ENCODE measurements around the gene ZNF358. TPM values are rescaled to one million over a fixed set of nuclear protein-coding genes. Genes with fewer than 3 reads are reported as not detected.

The ZNF358 gene
- total RNA-seq, 4 donors from 2014 or later: 19.1 to 69.1 (median 33.8) TPM

DNA sequence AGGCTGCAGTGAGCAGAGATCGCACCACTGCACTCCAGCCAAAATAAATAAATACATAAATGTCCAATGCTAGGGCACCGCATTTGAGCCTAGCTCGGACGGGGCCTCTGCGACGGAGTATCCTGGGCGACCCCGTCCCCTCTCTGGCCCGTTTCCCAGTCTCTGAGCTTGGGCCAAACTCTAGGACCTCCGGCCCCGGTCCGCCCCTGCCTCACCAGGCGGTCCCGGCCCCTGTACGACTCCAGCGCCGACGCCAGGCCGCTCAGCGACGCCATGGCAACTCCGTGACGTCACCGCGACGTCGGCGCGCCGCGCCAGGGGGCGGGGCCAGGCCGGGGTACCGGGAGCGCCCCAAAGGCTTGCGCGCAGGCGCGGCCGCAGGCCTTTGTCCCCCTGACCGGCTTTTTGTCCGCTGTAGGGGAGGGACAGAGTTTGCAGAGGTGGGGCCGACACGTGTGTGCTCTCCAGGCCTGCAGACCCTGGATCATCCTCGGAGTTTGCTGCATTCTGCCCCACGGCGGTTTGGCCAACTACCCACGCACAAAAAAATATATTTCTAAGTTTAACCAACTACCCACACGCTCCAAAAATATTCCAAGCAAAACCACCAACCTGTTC, 27.1 kb upstream of the ZNF358 start, which contains the start of gene PEX11G:
TSS of gene PEX11G (minus strand) at position 300 of the 618 bp plus-strand sequence. CDS start at position 275, 25 bp downstream.
- no peaks in the 10 kb centered on the region for H3K36me3 ChIP-seq
- intact Hi-C loops (cut with DNase I; ENCODE audit: low total_unique reads): no loop called here
- peak within 1 kb of the TSS; percentile 58 to 60 for H3K4me3 ChIP-seq
- TF ChIP-seq POLR2A (IDR thresholded peaks at IDR 0.05): peak; percentile 45 to 88
- TF ChIP-seq, protein P1, sequence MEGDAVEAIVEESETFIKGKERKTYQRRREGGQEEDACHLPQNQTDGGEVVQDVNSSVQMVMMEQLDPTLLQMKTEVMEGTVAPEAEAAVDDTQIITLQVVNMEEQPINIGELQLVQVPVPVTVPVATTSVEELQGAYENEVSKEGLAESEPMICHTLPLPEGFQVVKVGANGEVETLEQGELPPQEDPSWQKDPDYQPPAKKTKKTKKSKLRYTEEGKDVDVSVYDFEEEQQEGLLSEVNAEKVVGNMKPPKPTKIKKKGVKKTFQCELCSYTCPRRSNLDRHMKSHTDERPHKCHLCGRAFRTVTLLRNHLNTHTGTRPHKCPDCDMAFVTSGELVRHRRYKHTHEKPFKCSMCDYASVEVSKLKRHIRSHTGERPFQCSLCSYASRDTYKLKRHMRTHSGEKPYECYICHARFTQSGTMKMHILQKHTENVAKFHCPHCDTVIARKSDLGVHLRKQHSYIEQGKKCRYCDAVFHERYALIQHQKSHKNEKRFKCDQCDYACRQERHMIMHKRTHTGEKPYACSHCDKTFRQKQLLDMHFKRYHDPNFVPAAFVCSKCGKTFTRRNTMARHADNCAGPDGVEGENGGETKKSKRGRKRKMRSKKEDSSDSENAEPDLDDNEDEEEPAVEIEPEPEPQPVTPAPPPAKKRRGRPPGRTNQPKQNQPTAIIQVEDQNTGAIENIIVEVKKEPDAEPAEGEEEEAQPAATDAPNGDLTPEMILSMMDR (IDR thresholded peaks at IDR 0.05): peak in 2 of 4 experiments; percentile 25 to 39
- H3K27me3 ChIP-seq: no peaks in the 10 kb centered on the region
- peak within 1 kb of the TSS; percentile 83 to 86 for H3K27ac ChIP-seq
- no peaks in the 10 kb centered on the region for H3K4me1 ChIP-seq
- DNase-seq: peak; percentile 87 to 94
- no peaks in the 10 kb centered on the region for H3K9me3 ChIP-seq

DNA sequence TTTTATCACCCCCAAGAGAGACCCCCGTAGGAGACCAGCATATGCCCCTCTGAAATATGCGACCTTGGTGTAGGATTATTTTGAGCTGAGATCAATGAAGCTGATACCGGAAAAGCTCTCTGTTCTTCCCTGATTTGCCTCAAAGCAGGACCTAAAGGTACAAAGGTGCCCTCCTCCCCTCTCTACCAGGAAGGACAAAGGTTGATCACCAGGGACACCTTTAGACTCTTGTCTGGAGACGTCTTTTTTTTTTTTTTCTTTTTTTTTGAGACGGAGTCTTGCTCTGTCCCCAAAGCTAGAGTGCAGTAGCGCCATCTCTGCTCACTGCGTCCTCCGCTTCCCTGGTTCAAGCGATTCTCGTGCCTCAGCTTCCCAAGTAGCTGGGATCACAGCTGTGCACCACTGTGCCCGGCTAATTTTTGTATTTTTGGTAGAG, 26.3 kb upstream of the ZNF358 start:
- no peak overlapping the region for H3K27ac ChIP-seq
- DNase-seq: no peak
- intact Hi-C loops (cut with DNase I; ENCODE audit: low total_unique reads): no loop called here
- TF ChIP-seq, protein P1 (IDR thresholded peaks at IDR 0.05): no peak
- TF ChIP-seq POLR2A (IDR thresholded peaks at IDR 0.05): no peak
- H3K27me3 ChIP-seq: no peaks in the 10 kb centered on the region
- no peaks in the 10 kb centered on the region for H3K9me3 ChIP-seq
- H3K4me3 ChIP-seq: peak overlapping the region in 1 of 2 donors; percentile 60
- H3K4me1 ChIP-seq: no peaks in the 10 kb centered on the region
- H3K36me3 ChIP-seq: no peaks in the 10 kb centered on the region

DNA sequence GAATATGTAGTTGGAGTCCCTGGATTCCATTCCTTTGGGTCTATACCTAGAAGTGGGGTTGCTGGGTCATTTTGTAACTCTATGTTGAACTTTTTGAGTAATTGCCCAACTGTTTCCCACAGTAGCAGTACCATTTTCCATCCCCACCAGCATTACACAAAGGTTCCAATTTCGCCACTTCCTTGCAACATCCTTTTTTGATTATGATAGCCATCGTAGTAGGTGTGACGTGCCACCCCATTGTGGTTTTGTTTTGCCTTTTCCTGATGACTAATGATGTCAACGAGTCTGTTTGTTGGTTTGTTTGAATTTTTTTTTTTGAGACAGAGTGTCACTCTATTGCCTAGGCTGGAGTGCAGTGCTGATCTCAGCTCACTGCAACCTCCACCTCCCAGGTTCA, 23.8 kb upstream of the ZNF358 start:
- Histone ChIP-seq H3K9me3 (no peaks in the 10 kb centered on the region), H3K27me3 (no peaks in the 10 kb centered on the region), H3K36me3 (no peaks in the 10 kb centered on the region), H3K4me1 (no peaks in the 10 kb centered on the region), H3K27ac (no peak overlapping the region), H3K4me3 (no peak overlapping the region)
- DNase-seq: no peak
- TF ChIP-seq, protein P1 (IDR thresholded peaks at IDR 0.05): no peak
- no peak for TF ChIP-seq POLR2A (IDR thresholded peaks at IDR 0.05)
- intact Hi-C loops (cut with DNase I; ENCODE audit: low total_unique reads): no loop called here

DNA sequence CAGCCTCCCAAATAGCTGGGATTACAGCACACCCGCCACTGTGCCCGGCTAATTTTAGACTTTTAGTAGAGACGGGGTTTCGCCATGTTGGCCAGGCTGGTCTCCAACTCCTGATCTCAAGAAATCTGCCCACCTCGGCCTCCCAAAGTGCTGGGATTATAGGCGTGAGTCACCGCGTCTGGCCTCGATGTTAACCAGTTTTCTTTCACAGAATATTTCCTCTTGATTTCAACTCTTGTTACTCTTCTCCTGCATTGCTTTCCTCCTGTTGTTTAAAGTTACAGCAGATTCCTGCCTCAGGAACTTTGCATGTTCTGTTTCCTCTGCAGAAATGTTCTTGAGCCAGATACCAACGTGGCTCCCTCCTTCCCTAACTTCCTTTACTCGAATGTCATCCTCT, 23.3 kb upstream of the ZNF358 start:
- Histone ChIP-seq H3K9me3 (no peaks in the 10 kb centered on the region), H3K4me3 (no peak overlapping the region), H3K27me3 (no peaks in the 10 kb centered on the region), H3K27ac (no peak overlapping the region), H3K4me1 (no peaks in the 10 kb centered on the region), H3K36me3 (no peaks in the 10 kb centered on the region)
- intact Hi-C loops (cut with DNase I; ENCODE audit: low total_unique reads): no loop called here
- DNase-seq: no peak
- TF ChIP-seq, protein P1 (IDR thresholded peaks at IDR 0.05): no peak
- no peak for TF ChIP-seq POLR2A (IDR thresholded peaks at IDR 0.05)

DNA sequence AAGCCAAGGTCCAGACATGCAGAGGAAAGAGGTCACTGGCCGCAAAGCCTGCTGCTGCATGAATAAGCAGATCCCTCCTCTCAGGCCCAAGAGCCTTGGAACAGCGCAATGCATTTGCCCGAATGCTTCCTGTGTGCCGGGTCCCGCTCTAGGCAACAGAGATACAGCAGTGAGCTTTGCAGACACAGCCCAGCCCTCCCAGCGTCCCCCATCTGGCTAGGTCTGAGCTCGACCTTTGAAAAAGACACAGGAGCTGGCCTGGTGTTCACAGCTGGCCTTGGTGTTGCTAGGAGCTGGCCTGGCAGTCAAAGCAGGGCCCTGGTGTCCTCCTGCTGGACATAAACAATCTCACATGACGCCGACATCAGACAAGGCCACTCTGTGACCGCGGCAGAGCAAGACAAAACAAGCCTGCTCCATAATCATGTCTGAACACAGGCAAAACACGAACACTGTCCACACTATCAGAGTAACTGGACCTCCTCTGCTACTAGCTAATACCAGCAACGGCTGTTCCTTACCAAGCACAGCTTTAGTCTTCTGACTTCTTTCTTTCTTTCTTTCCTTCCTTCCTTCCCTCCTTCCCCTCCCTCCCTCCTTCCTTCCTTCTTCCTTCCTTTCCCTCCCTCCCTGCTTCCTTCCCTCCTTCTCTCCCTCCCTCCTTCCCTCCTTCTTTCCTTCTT, 21.3 kb upstream of the ZNF358 start:
- Histone ChIP-seq H3K9me3 (no peaks in the 10 kb centered on the region), H3K4me1 (no peaks in the 10 kb centered on the region), H3K4me3 (no peak overlapping the region), H3K27ac (peak overlapping the region in 1 of 2 donors; percentile 42), H3K27me3 (no peaks in the 10 kb centered on the region), H3K36me3 (no peaks in the 10 kb centered on the region)
- intact Hi-C loops (cut with DNase I; ENCODE audit: low total_unique reads): no loop called here
- TF ChIP-seq POLR2A (IDR thresholded peaks at IDR 0.05): no peak
- TF ChIP-seq, protein P1 (IDR thresholded peaks at IDR 0.05): no peak
- DNase-seq: no peak

Data from uterus (tissue), 4 donors.